Heart left ventricle (tissue), 16 donors: ENCODE data around the gene MED12. TPM values are rescaled to one million over a fixed set of nuclear protein-coding genes. Genes with fewer than 3 reads are reported as not detected.

Experiments used
- ATAC-seq, 4 donors: fragments of 200-7000 bp; cut with Tn5 transposase; one replicate each; pipeline ENCODE4 v1.9.1; 2020 to 2022; ENCODE audit warnings: moderate library complexity in 4 of 4, mild to moderate bottlenecking in 3 of 4, moderate number of reproducible peaks in 1 of 4
- DNase-seq, 5 donors: peaks; one replicate each; pipeline ENCODE4 v3.0.0-alpha.2; 2020
- H3K27ac ChIP-seq, 12 donors: fragments of 200-600 bp; sonication (generic) in 4 of 12; one replicate each; pipeline versions ENCODE4 v1.5.0 to v1.8.0; 2016 to 2022; ENCODE audit warnings: mild to moderate bottlenecking in 2 of 12
- H3K27me3 ChIP-seq, 9 donors: fragments of 200-600 bp; sonication (generic) in 2 of 9; one replicate each; pipeline versions ENCODE4 v1.5.1 to v1.8.0; 2016 to 2022; ENCODE audit warnings: mild to moderate bottlenecking in 3 of 9
- H3K36me3 ChIP-seq, 9 donors: fragments of 200-600 bp; sonication (generic) in 2 of 9; one replicate each; pipeline versions ENCODE4 v1.5.0 to v1.8.0; 2018 to 2022; ENCODE audit warnings: mild to moderate bottlenecking in 2 of 9
- H3K4me1 ChIP-seq, 12 donors: fragments of 200-600 bp; sonication (generic) in 4 of 12; one replicate each; pipeline versions ENCODE4 v1.5.0 to v1.8.0; 2016 to 2022; ENCODE audit warnings: mild to moderate bottlenecking in 3 of 12
- H3K4me3 ChIP-seq, 12 donors: fragments of 200-600 bp; sonication (generic) in 4 of 12; one replicate each; pipeline versions ENCODE4 v1.5.0 to v1.8.0; 2017 to 2022; ENCODE audit warnings: mild to moderate bottlenecking in 9 of 12, moderate library complexity in 4 of 12
- H3K9me3 ChIP-seq, 12 donors: fragments of 200-600 bp; sonication (generic) in 4 of 12; one replicate each; pipeline versions ENCODE4 v1.5.0 to v1.8.0; 2016 to 2022; ENCODE audit warnings: mild to moderate bottlenecking in 1 of 12
- CTCF ChIP-seq, 12 donors: fragments of 200-600 bp; sonication (generic) in 4 of 12; IDR thresholded peaks; one replicate each; pipeline versions ENCODE4 v1.5.0 to v1.8.0; 2018 to 2022; ENCODE audit warnings: antibody characterized with exemption in 12 of 12, mild to moderate bottlenecking in 5 of 12
- POLR2A ChIP-seq, 2 donors: fragments of 450-650 bp; IDR thresholded peaks; one replicate each; pipeline ENCODE4 v1.6.1; 2017; ENCODE audit warnings: antibody characterized with exemption in 2 of 2, mild to moderate bottlenecking in 2 of 2, moderate library complexity in 2 of 2
- WGBS, 4 donors: extraction: QIAGEN DNeasy Blood & Tissue Kit in 2 of 4; methylation state at CpG; one replicate each; pipeline versions ENCODE4 v1.1.5 to v1.1.7; 2013 to 2018; 5-methylcytosine and 5-hydroxymethylcytosine counted together
- intact Hi-C, 10 donors: fragments of 100-400 bp; cut with DNase I; formaldehyde crosslinking; loops; one replicate each; pipeline versions ENCODE4 v1.11.1 to v1.14.2; 2022
- polyA plus RNA-seq, 2 donors: library from polyadenylated mRNA; stranded (reverse); fragments of 200-250 nt; gene quantifications; one replicate each; pipeline ENCODE4 v1.2.3, GENCODE V29; 2013
- total RNA-seq, 9 donors: library from RNA; depleted of rRNA in 2 of 9; stranded (reverse); fragments of >200 nt in 2 of 9; fragmentation: NEBNext Ultra II Directional in 3 of 9; extraction: Animal tissue kit (Norgen Biotek cat#: 25700) in 3 of 9; gene quantifications; one replicate each; pipeline versions ENCODE4 v1.1.0 to v1.2.4, GENCODE V29; 2016 to 2023
- donor health status: ischemic (EF 13 %, LVEDD 7.1; RV severe dilation, severe dysfunction).
- donor health status: healthy with polysubstance abuse.
- donor health status: DM: no; HTN: yes; CAD: no.
- donor health status: DM: no; HTN: no; CAD: no.
- donor health status: ischemic (EF 25% LVEDD 6.9; RV normal size, moderate dysfunction).
- donor health status: ischemic (EF 25% LVEDD 5.7; RV mildly dilated, moderate dysfunction).
- donor health status: healthy.
- donor health status: DM: yes; HTN: yes; CAD: no.
- donor health status: ischemic (EF 35%, LVEDD 5.7; RV mildly dilated, moderate dysfunction).
- donor health status: nonischemic (EF 11% LVEDD 7.7; RV severe dilation, severe dysfunction).
- donor health status: DM: yes; HTN: yes; CAD: no.
- donor health status: PGD.
- donor health status: ischemic (EF 29% LVEDD 5.4; RV normal size, mild dysfunction).
- donor health status: nonischemic (EF 23%, LVEDD 6.1; RV moderate dilation, normal function).

The MED12 gene
- total and polyA plus RNA-seq, 11 donors = 6.2 to 37.4 (median 25.3) TPM

GRCh38 chrX:71159335-71159734 is 40.9 kb downstream of the MED12 start:
- no peak for DNase-seq
- Histone ChIP-seq H3K27me3 (peaks cover 0 to 7% (median 0%) of the 10 kb centered on the region in 9 donors), H3K4me3 (no peak overlapping the region), H3K4me1 (no peaks in the 10 kb centered on the region), H3K9me3 (no peaks in the 10 kb centered on the region), H3K27ac (no peak overlapping the region), H3K36me3 (no peaks in the 10 kb centered on the region)
- no peak for ATAC-seq
- TF ChIP-seq POLR2A (IDR thresholded peaks at IDR 0.05) = no peak
- no peak for TF ChIP-seq CTCF (IDR thresholded peaks at IDR 0.05)
- intact Hi-C loops = loop anchor here in 1 of 10 donors (10.0 kb wide), 1 partner anchor 55 kb away; no protein-coding TSS in a partner anchor
- WGBS, 4 donors = 83 to 92% (median 88%) methylated on average over 5 of the region's 5 CpGs

DNA sequence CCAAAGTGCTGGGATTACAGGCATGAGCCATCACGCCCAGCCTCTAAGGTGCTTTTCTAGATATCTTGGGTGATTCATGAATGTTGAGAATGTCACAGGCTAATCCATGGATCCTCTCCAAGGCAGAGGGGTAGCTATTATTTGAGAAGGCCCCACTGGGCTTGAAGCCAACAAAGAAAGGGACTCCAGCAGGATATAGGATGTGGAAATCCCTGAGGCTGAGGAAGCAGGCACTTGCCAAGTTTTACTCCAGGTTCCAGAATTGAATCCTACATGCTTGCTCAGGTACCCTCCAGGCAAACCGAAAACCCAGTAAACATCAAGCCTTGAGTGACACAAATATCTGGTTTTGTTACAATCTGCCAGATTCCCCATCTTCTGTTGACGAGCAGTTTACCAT is 42.1 kb downstream of the MED12 start:
- 75 to 84% (median 77%) methylated on average over 3 of the region's 3 CpGs for WGBS, 4 donors
- intact Hi-C loops = no loop called here

DNA sequence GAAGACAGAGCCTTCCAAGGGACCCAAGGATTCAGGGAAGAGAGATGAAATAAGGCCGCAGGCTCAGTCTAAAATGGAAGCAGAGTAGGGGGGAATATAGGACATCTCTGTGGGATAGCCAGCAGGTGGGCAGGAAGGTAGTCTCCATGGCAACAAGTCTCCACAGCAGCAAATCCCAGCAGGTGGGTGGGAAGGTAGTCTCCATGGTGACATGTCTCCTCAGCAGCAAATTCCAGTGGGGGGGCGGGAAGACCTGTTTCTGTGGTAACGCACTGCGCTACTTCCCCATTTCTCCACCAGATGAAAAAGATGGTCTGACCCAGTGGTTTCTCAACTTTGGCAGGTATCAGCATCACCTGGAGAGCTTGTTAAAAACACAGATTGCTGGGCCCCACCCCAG is 44.6 kb downstream of the MED12 start:
- H3K27me3 ChIP-seq = peaks cover 0 to 12% (median 0%) of the 10 kb centered on the region in 9 donors
- H3K4me3 ChIP-seq = no peak overlapping the region
- H3K9me3 ChIP-seq = no peaks in the 10 kb centered on the region
- no peak overlapping the region for H3K27ac ChIP-seq
- no peak for DNase-seq
- H3K36me3 ChIP-seq = no peaks in the 10 kb centered on the region
- TF ChIP-seq CTCF (IDR thresholded peaks at IDR 0.05) (no peak), POLR2A (IDR thresholded peaks at IDR 0.05) (no peak)
- intact Hi-C loops = no loop called here
- ATAC-seq = no peak
- H3K4me1 ChIP-seq = no peaks in the 10 kb centered on the region
- 81 to 97% (median 90%) methylated on average over 4 of the region's 4 CpGs for WGBS, 4 donors

More for the DNA sequence above, 42.1 kb downstream of the MED12 start:
- no peak for TF ChIP-seq CTCF (IDR thresholded peaks at IDR 0.05)
- TF ChIP-seq POLR2A (IDR thresholded peaks at IDR 0.05) = no peak
- ATAC-seq (no peak), DNase-seq (no peak)
- H3K27ac ChIP-seq = no peak overlapping the region
- no peaks in the 10 kb centered on the region for H3K36me3 ChIP-seq
- no peak overlapping the region for H3K4me3 ChIP-seq
- no peaks in the 10 kb centered on the region for H3K9me3 ChIP-seq
- H3K4me1 ChIP-seq = no peaks in the 10 kb centered on the region
- peaks cover 0 to 7% (median 0%) of the 10 kb centered on the region in 9 donors for H3K27me3 ChIP-seq

- no peak overlapping the region for H3K27ac ChIP-seq
- ATAC-seq (no peak), DNase-seq (no peak)
- 88 to 96% (median 92%) methylated on average over 12 of the region's 12 CpGs for WGBS, 4 donors
- no peak overlapping the region for H3K4me3 ChIP-seq
- H3K4me1 ChIP-seq = no peaks in the 10 kb centered on the region
- no peaks in the 10 kb centered on the region for H3K9me3 ChIP-seq
- intact Hi-C loops = no loop called here
- no peak for TF ChIP-seq POLR2A (IDR thresholded peaks at IDR 0.05)
- no peak for TF ChIP-seq CTCF (IDR thresholded peaks at IDR 0.05)
- H3K36me3 ChIP-seq = no peaks in the 10 kb centered on the region
- peaks cover 0 to 12% (median 0%) of the 10 kb centered on the region in 9 donors for H3K27me3 ChIP-seq
These were observed 45.7 kb downstream of the MED12 start for GRCh38 chrX:71164071-71164470.
